GM21423 (cell line): Measurements from ENCODE around the gene PTRH1.
"Not testable (repeated sequence)": the region's sequence is repeated elsewhere in the genome, so short reads cannot be mapped to it uniquely, and the experiment has no call there.

Experiments used
- ATAC-seq: cut with Tn5 transposase; IDR thresholded peaks from one replicate; pipeline ENCODE4 v1.9.1; 2021; ENCODE audit warnings: mild to moderate bottlenecking, moderate library complexity; ENCODE audit not compliant: unreplicated experiment

PTRH1 gene, protein sequence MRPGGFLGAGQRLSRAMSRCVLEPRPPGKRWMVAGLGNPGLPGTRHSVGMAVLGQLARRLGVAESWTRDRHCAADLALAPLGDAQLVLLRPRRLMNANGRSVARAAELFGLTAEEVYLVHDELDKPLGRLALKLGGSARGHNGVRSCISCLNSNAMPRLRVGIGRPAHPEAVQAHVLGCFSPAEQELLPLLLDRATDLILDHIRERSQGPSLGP

DNA sequence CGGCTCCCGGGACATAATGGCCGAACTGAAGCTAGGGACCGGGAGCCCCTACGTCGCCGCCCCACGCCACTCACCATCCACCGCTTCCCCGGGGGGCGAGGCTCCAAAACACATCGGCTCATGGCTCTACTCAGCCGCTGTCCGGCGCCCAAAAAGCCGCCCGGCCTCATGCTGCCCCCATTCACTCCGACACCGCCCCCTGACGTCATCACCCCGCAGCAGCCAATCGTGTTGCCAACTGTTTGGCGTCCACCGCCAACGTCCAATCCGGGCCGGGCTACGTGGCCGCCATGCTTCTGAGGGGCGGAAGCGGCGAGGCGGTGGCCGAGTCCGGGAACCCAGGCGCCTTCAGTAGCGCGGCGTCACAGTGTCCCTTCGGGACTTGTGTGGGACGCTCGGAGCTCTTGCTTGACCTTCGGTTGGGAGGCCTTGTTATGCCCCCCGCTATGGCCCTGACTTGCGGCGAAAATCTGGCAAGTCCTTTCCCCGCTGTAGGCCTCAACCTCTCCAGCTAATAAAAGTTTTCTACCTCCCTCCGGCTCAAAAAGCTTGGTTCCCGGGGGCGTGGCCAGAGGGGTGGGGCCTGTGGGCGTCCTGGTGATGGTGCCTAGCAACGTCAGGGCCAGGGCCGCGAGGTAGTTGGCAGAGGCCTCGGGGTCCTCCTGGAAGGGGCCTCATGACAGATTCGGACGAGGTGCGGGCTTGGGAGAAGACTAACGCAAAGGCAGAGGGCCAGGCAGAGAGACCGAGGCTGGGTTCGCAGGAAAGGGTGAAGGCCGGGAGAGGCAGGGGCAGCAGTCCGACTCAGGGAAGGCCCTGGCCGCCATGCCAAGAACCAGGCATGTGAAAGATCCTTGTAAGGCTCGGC, at the start of gene PTRH1, which contains the start of gene TTC16:
TSS of gene PTRH1 (minus strand) at position 194 of the 868 bp plus-strand sequence. CDS start at position 170, 24 bp downstream.
TSS of gene TTC16 (plus strand) at position 610 of the 868 bp plus-strand sequence. CDS start at position 677, 67 bp downstream.
- peak; percentile 93 for ATAC-seq

DNA sequence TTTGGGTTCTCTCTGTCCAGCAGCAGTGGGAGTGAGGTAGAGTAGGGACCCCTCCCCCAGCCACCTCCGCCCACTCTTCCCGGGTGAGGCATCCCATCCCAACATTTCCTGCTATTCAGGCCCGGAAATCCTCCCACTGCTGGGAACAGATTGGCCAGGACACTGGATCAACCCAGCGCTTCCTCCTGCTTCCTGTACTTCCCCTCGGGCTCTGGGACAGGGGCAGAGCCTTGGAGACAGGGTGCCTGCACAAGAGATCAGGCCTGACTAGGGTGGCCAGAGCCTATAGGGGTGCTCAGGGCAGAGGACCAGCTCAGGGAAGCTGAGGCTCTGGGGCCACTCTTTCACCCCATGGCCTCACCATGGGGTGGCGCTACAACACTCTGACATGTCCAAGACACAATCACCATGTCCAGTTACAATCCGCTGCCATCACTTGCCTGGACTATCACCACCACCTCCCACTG, 48.5 kb upstream of the PTRH1 start:
- no peak for ATAC-seq

- ATAC-seq: no peak
Measured at GRCh38 chr9:127762111-127762676, 46.7 kb upstream of the PTRH1 start.

DNA sequence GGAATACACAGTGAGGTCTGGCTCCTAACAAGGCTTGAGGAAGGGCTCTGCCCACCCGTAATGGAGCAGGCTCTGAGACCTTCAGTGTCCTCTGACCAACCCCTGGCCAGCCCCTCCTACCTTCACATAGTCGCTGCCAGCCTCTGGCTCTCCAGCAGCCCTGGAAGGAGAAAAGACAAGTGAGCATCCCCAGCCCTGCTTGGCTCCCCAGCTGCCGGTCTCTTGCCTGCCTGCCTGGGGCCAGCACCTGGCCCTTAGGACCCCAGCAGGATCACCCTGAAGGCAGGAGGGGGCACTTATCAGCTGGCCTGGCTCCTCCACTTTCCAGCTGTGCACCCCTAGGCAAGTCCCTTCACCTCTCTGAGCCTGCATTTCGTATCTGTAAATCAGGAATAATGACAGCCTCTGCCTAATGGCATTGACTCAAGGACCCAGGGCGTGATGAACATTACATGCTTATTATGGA, 46.1 kb upstream of the PTRH1 start:
- ATAC-seq: no peak

GRCh38 chr9:127761061-127761460, 45.6 kb upstream of the PTRH1 start:
- ATAC-seq: no peak

DNA sequence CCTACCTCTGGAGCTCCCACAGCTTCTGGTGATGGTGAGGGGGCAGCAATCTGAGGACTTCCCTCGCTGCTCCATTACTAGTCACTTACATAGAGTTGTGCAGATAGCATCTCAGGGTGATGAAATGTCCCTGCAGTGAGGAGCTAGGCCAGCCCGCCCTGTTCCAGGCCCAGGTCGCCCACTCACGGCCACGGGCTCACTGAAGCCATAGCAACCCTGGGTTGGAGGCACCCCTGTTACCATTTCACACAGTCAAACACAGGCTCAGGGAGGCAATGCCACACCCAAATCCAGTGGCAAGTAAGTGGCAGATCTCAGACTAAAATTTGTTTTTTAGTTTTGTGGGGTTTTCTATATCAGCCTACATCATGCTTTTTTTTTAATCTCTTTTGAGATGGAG, 43.4 kb upstream of the PTRH1 start:
- ATAC-seq: no peak

GRCh38 chr9:127756776-127757175, 41.3 kb upstream of the PTRH1 start:
- not testable (repeated sequence) for ATAC-seq

- ATAC-seq: no peak
Measured at GRCh38 chr9:127756233-127756632, 40.8 kb upstream of the PTRH1 start.

GRCh38 chr9:127755061-127756060, 39.9 kb upstream of the PTRH1 start:
- ATAC-seq: no peak

GRCh38 chr9:127754099-127755060, 38.9 kb upstream of the PTRH1 start:
- no peak for ATAC-seq

GRCh38 chr9:127753622-127754021, 38.2 kb upstream of the PTRH1 start:
- ATAC-seq: no peak

GRCh38 chr9:127753148-127753547, 37.7 kb upstream of the PTRH1 start:
- ATAC-seq: no peak

DNA sequence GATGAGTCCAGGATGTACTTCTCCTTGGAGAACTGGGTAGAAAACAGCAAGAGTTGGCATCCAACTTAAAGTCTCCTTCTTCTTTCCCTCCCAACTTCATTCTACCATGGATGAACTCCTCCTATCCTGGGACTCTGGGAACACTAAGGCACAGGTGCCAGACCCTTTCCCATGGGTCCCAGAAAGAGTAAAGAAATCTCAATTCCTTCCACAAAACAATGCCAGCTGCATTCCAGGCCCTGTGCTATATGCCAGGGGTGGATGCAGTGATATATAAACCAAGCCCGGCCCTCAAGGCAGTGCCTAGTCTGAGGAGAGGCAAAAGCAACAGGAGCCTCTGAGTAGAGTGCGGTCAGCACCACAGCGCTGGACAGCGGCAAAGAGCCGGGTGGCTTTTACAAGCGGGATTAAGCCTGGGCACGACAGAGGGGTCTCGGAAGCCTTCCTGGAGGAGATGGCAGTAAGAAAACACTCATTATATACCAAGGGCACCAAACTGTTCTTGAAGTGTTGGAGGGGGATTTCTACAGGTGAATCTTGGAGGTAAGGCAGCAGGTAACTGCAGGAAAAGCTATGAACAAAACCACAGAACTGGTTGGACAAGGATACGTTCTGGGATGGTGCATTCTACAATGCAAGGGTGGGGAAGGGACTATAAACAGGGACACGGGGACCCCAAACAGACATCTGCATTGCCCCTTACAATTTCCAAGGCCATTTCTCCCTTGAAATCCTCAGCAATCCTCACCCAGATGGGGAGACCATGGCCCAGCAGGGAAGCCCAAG, 36.0 kb upstream of the PTRH1 start:
- no peak for ATAC-seq

DNA sequence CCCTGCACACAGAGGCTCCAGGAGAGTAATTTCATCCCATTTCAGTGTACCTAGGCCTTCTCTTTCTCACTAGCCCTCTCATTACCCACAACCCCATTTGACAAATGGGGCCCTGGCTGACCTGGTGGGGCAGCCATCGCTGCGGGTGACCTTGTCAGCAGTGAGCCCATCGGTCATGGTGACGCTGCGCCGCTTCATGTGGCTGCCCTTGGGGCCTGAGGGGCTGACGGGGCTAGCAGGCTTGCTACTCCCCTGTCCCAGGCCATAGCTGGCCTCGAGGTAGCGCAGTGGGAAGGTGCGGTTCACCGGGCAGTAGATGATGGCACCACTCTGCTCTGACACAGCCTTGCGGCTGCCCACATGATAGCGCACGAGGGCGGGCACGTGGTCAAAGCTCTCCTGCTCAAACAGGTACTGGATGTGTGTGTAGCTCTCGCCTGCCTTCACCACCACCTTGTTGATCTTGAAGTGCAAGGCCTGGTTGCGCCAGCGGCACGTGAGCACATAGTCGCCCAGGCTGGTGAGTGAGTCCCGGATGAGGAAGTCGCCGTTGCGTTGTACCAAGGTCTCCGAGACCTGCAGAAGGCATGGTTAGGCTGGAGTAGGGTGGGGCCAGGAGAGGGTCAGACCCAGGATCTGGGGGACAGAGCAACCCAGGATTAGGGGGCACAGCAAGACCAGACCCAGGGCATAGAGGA, 33.8 kb upstream of the PTRH1 start:
- ATAC-seq: no peak

GRCh38 chr9:127746959-127747569, 31.6 kb upstream of the PTRH1 start:
- ATAC-seq: no peak

DNA sequence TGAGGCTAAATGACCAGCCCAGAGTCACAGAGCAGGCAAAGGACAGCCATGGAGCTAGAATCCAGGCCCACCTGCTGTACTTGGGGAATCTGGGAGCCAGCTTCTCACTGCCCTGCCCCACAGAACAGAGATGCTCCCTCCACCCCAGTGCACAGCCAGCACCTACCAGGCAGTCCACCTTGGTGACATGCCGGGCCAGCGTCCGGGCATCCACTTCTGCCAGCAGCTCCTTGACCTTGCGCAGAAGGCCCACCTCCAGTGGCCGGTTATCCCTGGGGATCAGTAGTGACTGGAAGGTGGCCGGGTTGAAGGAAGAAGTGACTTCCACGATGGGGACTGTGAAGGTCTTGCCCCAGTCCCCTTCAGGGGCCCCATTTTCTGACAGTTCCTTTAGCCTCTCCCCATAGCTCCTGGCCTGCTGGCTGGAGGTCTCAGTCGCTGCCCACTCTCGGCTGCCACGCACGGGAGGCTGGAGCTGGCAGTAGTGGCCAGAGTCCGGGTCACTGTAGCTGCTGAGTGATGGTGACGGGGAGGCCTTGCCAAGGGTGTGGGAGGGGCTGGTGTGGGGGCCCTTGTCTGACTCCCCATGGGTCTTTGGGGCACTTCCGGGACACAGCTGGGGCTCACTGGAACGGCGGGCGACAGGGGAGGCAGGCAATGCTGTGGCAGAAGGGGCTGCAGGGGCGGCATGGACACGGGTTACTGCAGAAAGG, 29.1 kb upstream of the PTRH1 start:
- ATAC-seq: no peak
